AG04450 (cell line): Measurements from ENCODE around the gene IL1F10. TPM values are rescaled to one million over a fixed set of nuclear protein-coding genes. Genes with fewer than 3 reads are reported as not detected.

ENCODE experiments used
- CTCF ChIA-PET: fragments of 300-600, 350-600 bp; formaldehyde crosslinking; extraction: SDS; loops from one replicate; lab custom pipeline; 2022; ENCODE audit warnings: antibody characterized with exemption, inconsistent platforms; lab: Charles Lee
- POLR2A ChIA-PET: fragments of 350-600 bp; formaldehyde crosslinking; extraction: SDS; loops from one replicate; lab custom pipeline; 2021; ENCODE audit warnings: antibody characterized with exemption, inconsistent platforms; lab: Yijun Ruan, JAX
- DNase-seq: peaks from one replicate; pipeline ENCODE4 v3.0.0-alpha.2; 2011; ENCODE audit warnings: low read depth, low spot score
- H3K27ac ChIP-seq: one replicate; pipeline ENCODE4 v1.5.1; 2012; ENCODE audit warnings: low read depth, low read length, control low read depth
- H3K27me3 ChIP-seq: one replicate; pipeline ENCODE4 v1.6.0; 2012; ENCODE audit warnings: low read length; ENCODE audit not compliant: control insufficient read depth, insufficient read depth
- H3K4me3 ChIP-seq: 2 replicates; pipeline ENCODE4 v1.5.1; 2011; ENCODE audit warnings: mild to moderate bottlenecking, low read depth, low read length, control low read depth
- H3K9me3 ChIP-seq: 2 replicates; pipeline ENCODE4 v1.5.1; 2012; ENCODE audit warnings: low read length; ENCODE audit not compliant: control insufficient read depth, insufficient read depth
- polyA plus RNA-seq: library from polyadenylated mRNA; depleted of rRNA; stranded (reverse); fragments of >200 nt; gene quantifications from 2 replicates; pipeline ENCODE4 v1.2.3, GENCODE V29; 2011
- TF ChIP-seq, protein P1 (sequence below): IDR thresholded peaks from 2 replicates; pipeline ENCODE4 v1.5.1; 2011; ENCODE audit warnings: low read depth, low read length, control low read depth, inconsistent platforms

Gene IL1F10
- polyA plus RNA-seq, 1 experiment: not detected

DNA sequence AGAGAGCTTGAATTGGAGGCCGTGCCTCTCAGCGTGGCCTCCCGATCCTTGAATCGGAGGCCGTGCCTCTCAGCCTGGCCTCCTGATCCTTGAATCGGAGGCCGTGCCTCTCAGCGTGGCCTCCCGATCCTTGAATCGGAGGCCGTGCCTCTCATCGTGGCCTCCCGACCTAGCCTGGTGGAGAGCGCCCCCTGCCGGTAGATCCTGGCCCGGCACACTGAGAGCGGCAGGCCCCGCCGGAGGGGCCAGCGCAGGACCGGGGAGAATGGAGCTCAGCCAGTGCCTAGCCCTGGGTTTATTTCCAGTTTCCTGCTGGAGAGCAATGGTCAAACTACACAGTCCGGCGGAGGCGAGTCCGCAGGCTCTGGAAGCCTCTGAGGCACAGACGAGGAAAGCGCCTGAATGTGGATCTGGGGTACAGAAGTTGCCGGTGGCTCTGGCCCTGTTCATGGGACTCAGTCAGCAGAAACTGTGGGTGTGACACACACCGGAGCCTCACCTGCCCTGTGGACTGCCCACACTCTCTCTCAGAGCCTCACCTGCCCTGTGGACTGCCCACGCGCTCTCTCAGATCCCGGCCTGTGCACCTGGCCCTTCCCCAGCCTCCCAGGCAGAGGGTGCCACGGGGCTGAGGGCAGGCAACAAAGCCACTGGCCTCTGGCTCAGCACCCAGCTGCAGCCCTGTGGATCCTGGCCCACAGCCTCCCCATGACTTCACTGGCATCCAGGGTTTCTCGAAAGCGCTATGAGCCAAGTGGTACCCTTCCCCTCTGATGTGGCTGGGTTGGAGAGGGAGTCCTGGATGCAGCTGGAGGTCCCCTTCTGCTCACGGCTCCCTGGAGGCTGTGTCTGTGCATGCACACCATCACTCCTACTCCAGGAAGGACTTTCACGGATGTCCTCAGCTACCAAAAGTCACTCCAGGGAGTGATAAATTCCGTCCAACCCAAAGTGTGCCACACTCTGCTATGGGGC is 16.6 kb upstream of the IL1F10 start:
- no peaks in the 10 kb centered on the region for H3K27me3 ChIP-seq
- POLR2A ChIA-PET: no interaction called here
- CTCF ChIA-PET: interaction anchor here (0.7 kb wide), 1 partner anchor 17 kb away, joined by 3 read pairs; no protein-coding TSS in a partner anchor
- H3K27ac ChIP-seq: no peak overlapping the region
- DNase-seq: no peak
- TF ChIP-seq, protein P1, sequence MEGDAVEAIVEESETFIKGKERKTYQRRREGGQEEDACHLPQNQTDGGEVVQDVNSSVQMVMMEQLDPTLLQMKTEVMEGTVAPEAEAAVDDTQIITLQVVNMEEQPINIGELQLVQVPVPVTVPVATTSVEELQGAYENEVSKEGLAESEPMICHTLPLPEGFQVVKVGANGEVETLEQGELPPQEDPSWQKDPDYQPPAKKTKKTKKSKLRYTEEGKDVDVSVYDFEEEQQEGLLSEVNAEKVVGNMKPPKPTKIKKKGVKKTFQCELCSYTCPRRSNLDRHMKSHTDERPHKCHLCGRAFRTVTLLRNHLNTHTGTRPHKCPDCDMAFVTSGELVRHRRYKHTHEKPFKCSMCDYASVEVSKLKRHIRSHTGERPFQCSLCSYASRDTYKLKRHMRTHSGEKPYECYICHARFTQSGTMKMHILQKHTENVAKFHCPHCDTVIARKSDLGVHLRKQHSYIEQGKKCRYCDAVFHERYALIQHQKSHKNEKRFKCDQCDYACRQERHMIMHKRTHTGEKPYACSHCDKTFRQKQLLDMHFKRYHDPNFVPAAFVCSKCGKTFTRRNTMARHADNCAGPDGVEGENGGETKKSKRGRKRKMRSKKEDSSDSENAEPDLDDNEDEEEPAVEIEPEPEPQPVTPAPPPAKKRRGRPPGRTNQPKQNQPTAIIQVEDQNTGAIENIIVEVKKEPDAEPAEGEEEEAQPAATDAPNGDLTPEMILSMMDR: no peak
- H3K9me3 ChIP-seq: peaks cover 4% of the 10 kb centered on the region
- H3K4me3 ChIP-seq: no peak overlapping the region

DNA sequence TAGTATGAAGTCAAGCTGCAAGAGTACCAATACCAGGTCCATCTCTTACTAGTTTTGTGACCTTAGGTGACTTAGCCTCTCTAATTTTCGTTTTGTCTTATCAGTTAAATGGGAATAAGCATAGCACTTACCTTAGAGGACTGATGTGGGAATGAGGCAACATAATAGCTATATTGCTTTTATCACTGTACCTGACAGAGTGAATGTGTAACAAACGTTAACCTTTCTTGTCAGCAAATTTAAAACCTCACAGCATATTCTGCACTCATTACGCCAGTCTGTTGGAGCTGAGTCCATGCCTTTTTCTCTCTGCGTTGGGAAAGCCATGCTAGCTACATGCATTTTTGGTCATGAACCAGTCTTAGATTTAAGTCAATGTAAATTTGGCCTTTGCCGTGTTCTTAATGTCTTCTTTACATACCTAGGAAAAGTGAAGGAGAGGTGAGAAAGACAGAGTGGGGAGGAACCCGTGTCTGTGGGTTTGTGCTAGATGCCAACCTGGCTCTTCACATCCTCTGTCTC is 15.3 kb upstream of the IL1F10 start, which contains the start of gene IL36B:
Gene IL36B, minus strand, starts transcription at position 472 of the 522 bp plus-strand sequence.
- TF ChIP-seq, protein P1: no peak
- CTCF ChIA-PET: no interaction called here
- POLR2A ChIA-PET: no interaction called here
- peaks cover 4% of the 10 kb centered on the region for H3K9me3 ChIP-seq
- no peak for DNase-seq
- H3K4me3 ChIP-seq: no peak within 1 kb of the TSS
- H3K27me3 ChIP-seq: no peaks in the 10 kb centered on the region
- H3K27ac ChIP-seq: no peak within 1 kb of the TSS

DNA sequence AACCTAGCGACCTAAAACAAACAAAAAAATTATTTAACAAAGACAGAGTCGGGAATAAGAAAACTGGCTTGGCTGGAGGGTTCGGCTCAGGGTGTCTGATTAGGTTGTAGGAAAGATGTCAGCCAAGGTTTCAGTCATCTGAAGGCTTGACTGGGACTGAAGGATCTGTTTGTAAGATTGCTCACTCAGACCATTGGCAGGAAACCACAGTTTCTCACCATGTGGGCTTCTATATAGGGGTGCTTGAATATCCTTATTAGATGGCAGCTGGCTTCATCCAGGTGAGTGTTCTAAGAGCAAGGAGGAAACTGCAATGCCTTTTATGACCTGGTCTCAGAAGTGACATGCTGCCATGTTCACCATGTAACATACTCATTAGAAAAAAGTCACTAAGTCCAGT is 14.1 kb upstream of the IL1F10 start:
- CTCF ChIA-PET: no interaction called here

DNA sequence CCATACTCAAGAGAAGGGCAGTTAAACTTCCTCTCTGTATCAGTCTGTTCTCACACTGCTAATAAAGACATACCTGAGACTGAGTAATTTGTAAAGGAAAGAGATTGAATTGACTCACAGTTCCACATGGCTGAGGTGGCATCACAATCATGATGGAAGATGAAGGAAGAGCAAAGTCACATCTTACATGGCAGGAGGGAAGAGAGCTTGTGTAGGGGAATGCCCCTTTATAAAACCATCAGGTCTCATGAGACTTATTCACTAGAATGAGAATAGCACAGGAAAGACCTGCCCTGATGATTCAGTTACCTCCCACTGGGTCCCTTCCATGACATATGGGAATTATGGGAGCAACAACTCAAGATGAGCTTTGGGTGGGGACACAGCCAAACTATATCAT is 13.7 kb upstream of the IL1F10 start:
- H3K9me3 ChIP-seq: peaks cover 4% of the 10 kb centered on the region
- TF ChIP-seq, protein P1: no peak
- ChIA-PET POLR2A (no interaction called here), CTCF (no interaction called here)
- DNase-seq: no peak
- H3K4me3 ChIP-seq: no peak overlapping the region
- no peak overlapping the region for H3K27ac ChIP-seq
- no peaks in the 10 kb centered on the region for H3K27me3 ChIP-seq

More for the DNA sequence above, 14.1 kb upstream of the IL1F10 start:
- H3K9me3 ChIP-seq: peaks cover 4% of the 10 kb centered on the region
- no peak overlapping the region for H3K4me3 ChIP-seq
- no peak for DNase-seq
- no peak overlapping the region for H3K27ac ChIP-seq
- POLR2A ChIA-PET: no interaction called here
- H3K27me3 ChIP-seq: no peaks in the 10 kb centered on the region
- TF ChIP-seq, protein P1: no peak

DNA sequence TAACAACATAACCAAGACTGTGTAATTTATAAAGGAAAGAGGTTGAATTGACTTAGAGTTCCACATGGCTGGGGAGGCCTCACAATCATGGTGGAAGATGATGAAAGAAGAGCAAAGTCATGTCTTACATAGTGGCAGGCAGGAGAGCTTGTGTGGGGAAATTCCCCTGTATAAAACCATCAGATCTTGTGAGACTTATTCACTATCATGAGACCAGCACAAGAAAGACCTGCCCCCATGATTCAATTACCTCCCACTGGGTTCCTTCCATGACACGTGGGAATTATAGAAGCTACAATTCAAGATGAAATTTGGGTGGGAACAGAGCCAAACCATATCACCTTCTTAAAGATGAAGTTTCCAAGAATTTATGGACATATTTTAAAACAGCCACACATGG is 11.2 kb upstream of the IL1F10 start:
- no peaks in the 10 kb centered on the region; the same call in 1 of the 2 replicates for H3K9me3 ChIP-seq
- TF ChIP-seq, protein P1: no peak
- POLR2A ChIA-PET: no interaction called here
- H3K27ac ChIP-seq: no peak overlapping the region
- H3K27me3 ChIP-seq: no peaks in the 10 kb centered on the region
- CTCF ChIA-PET: no interaction called here
- no peak for DNase-seq
- H3K4me3 ChIP-seq: no peak overlapping the region
